HCT116 (cell line): ENCODE data around the gene CAMTA2. TPM values are rescaled to one million over a fixed set of nuclear protein-coding genes. Genes with fewer than 3 reads are reported as not detected.

ENCODE experiments used
- ATAC-seq: fragments of 200-7000 bp; cut with Tn5 transposase; 2 replicates; pipeline ENCODE4 v1.9.1; 2020; ENCODE audit warnings: mild to moderate bottlenecking, moderate library complexity
- BruUV-seq: library from RNA; stranded (reverse); fragments of 400-500 nt; replicated peaks from 2 replicates; lab custom pipeline; 2021; lab: Mats Ljungman, UMichigan
- CTCF ChIA-PET: fragments of 300-600 bp; sonication (Branson Sonifier 250); formaldehyde crosslinking; loops from one replicate; lab custom pipeline; 2021; ENCODE audit warnings: antibody characterized with exemption; lab: Charles Lee
- POLR2A ChIA-PET: fragments of 300-600, 350-600 bp; sonication (Branson Sonifier 250); formaldehyde crosslinking; loops from one replicate; lab custom pipeline; 2021; ENCODE audit warnings: antibody characterized with exemption; lab: Charles Lee
- RAD21 ChIA-PET, 2 experiments: fragments of 300-600 bp; sonication (Branson Sonifier 250); formaldehyde crosslinking; loops; one replicate each; lab custom pipeline; 2023; ENCODE audit warnings: low total read pairs in 2 of 2; ENCODE audit not compliant: uncharacterized antibody in 2 of 2, unreplicated experiment in 2 of 2, low non-redundant PET in 1 of 2; lab: Charles Lee
- DNase-seq: peaks from one replicate; pipeline ENCODE4 v3.0.0-alpha.2; 2010; ENCODE audit warnings: low read depth, low spot score
- H2AFZ ChIP-seq: fragments of 200-600 bp; shearing (Covaris generic), sonication (generic); 2 replicates; pipeline ENCODE4 v1.6.1; 2017; ENCODE audit warnings: low read depth, mixed run types, mixed read lengths, antibody characterized with exemption, low read length; ENCODE audit not compliant: poor library complexity, severe bottlenecking
- H3K27ac ChIP-seq: 2 replicates; pipeline ENCODE4 v1.5.1; 2012; ENCODE audit warnings: low read depth, low read length
- H3K27me3 ChIP-seq: fragments of 200-600 bp; sonication (generic); 2 replicates; pipeline ENCODE4 v1.6.1; 2016; ENCODE audit warnings: mixed run types, low read length, mixed read lengths; ENCODE audit not compliant: insufficient read depth
- H3K36me3 ChIP-seq, 2 experiments: fragments of 200-500 bp in 1 of 2; fragments of 200-600 bp in 1 of 2; sonication (Bioruptor generic) in 1 of 2; sonication (generic) in 1 of 2; 2 replicates each; pipeline versions ENCODE4 v1.5.1 to v1.6.1; 2014 to 2016; ENCODE audit warnings: low read length in 2 of 2, inconsistent platforms in 1 of 2, mixed read lengths in 1 of 2, mixed run types in 1 of 2; ENCODE audit not compliant: insufficient read depth in 2 of 2, control insufficient read depth in 1 of 2
- H3K4me1 ChIP-seq, 2 experiments: fragments of 200-600 bp in 1 of 2; sonication (generic) in 1 of 2; 2 replicates each; pipeline versions ENCODE4 v1.5.1 to v1.6.1; 2012 to 2017; ENCODE audit warnings: low read length in 2 of 2, inconsistent platforms in 1 of 2, mild to moderate bottlenecking in 1 of 2, mixed read lengths in 1 of 2, mixed run types in 1 of 2, moderate library complexity in 1 of 2; ENCODE audit not compliant: insufficient read depth in 2 of 2, control insufficient read depth in 1 of 2
- H3K4me2 ChIP-seq: fragments of 200-600 bp; sonication (generic); 2 replicates; pipeline ENCODE4 v1.6.1; 2017; ENCODE audit warnings: mixed run types, low read length, mixed read lengths
- H3K4me3 ChIP-seq, 2 experiments: fragments of 200-600 bp in 1 of 2; sonication (generic) in 1 of 2; replicated peaks in 1 of 2; 2 replicates each; pipeline ENCODE4 v1.5.1; 2011 to 2016; ENCODE audit warnings: low read length in 2 of 2, control low read depth in 1 of 2, low read depth in 1 of 2, mild to moderate bottlenecking in 1 of 2, mixed read lengths in 1 of 2, mixed run types in 1 of 2
- H3K79me2 ChIP-seq: fragments of 200-600 bp; sonication (generic); 2 replicates; pipeline ENCODE4 v1.6.1; 2017; ENCODE audit warnings: mild to moderate bottlenecking, mixed run types, low read length, moderate library complexity, mixed read lengths; ENCODE audit not compliant: insufficient read depth
- H3K9ac ChIP-seq: fragments of 200-600 bp; sonication (generic); 2 replicates; pipeline ENCODE4 v1.6.1; 2016; ENCODE audit warnings: low read length, mixed read lengths
- H3K9me2 ChIP-seq: fragments of 200-600 bp; sonication (generic), shearing (Covaris generic); 2 replicates; pipeline ENCODE4 v1.6.1; 2017; ENCODE audit warnings: mixed run types, mild to moderate bottlenecking, moderate library complexity; ENCODE audit not compliant: insufficient read depth
- H3K9me3 ChIP-seq, 2 experiments: fragments of 200-500 bp in 1 of 2; fragments of 200-600 bp in 1 of 2; sonication (Bioruptor generic) in 1 of 2; sonication (generic) in 1 of 2; 2 replicates each; pipeline ENCODE4 v1.6.1; 2014 to 2017; ENCODE audit warnings: low read length in 2 of 2, mixed read lengths in 2 of 2, inconsistent platforms in 1 of 2, low read depth in 1 of 2, mild to moderate bottlenecking in 1 of 2, mixed run types in 1 of 2, moderate library complexity in 1 of 2; ENCODE audit not compliant: control insufficient read depth in 1 of 2, insufficient read depth in 1 of 2
- H4K20me1 ChIP-seq: fragments of 200-600 bp; sonication (generic), shearing (Covaris generic); 2 replicates; pipeline ENCODE4 v1.6.1; 2017; ENCODE audit warnings: mixed run types, mild to moderate bottlenecking, moderate library complexity; ENCODE audit not compliant: insufficient read depth
- CBX3 ChIP-seq: IDR thresholded peaks from 2 replicates; pipeline ENCODE4 v1.6.1; 2012; ENCODE audit warnings: low read depth
- CEBPB ChIP-seq: IDR thresholded peaks from 2 replicates; pipeline ENCODE4 v1.6.1; 2012; ENCODE audit warnings: low read depth
- EZH2 ChIP-seq: fragments of 200-600 bp; sonication (generic); IDR thresholded peaks from 2 replicates; pipeline ENCODE4 v1.6.1; 2017; ENCODE audit warnings: antibody characterized with exemption, mixed run types
- JUND ChIP-seq: IDR thresholded peaks from 2 replicates; pipeline ENCODE4 v1.6.1; 2012
- POLR2AphosphoS5 ChIP-seq: IDR thresholded peaks from 2 replicates; pipeline ENCODE4 v1.6.1; 2011; ENCODE audit warnings: mild to moderate bottlenecking, low read depth, low read length, moderate library complexity
- SP1 ChIP-seq: IDR thresholded peaks from 2 replicates; pipeline ENCODE4 v1.6.1; 2012; ENCODE audit warnings: low read depth
- TCF7L2 ChIP-seq: IDR thresholded peaks from 2 replicates; pipeline ENCODE4 v1.7.0; 2011; ENCODE audit warnings: borderline replicate concordance, inconsistent platforms; ENCODE audit not compliant: insufficient read depth, insufficient read length; ENCODE audit errors: extremely low read depth
- ZBTB33 ChIP-seq: IDR thresholded peaks from 2 replicates; pipeline ENCODE4 v1.6.1; 2011; ENCODE audit warnings: mild to moderate bottlenecking, low read length, moderate library complexity; ENCODE audit not compliant: insufficient replicate concordance; ENCODE audit errors: extremely low read depth
- intact Hi-C: fragments of 100-400 bp; cut with micrococcal nuclease; formaldehyde crosslinking; loops from 2 replicates; pipeline ENCODE4 v1.10.0; 2022
- total RNA-seq: library from RNA; stranded (reverse); gene quantifications from one replicate; pipeline ENCODE4 v1.2.1, GENCODE V29; 2021; ENCODE audit not compliant: unreplicated experiment

CAMTA2 gene
- total RNA-seq, 1 experiment from 2014 or later: 37.8 TPM

GRCh38 chr17:5002121-5002788, 14.8 kb upstream of the CAMTA2 start:
- CTCF ChIA-PET: no interaction called here

More at GRCh38 chr17:5002121-5002788, 14.8 kb upstream of the CAMTA2 start:
- no peak overlapping the region for H3K4me2 ChIP-seq
- no peaks in the 10 kb centered on the region for H3K9me2 ChIP-seq
- no peak overlapping the region for H3K9ac ChIP-seq
- H3K27ac ChIP-seq: no peak overlapping the region
- no TSS peak for BruUV-seq
- no peaks in the 10 kb centered on the region for H3K9me3 ChIP-seq
- no peak overlapping the region for H2AFZ ChIP-seq
- H3K4me3 ChIP-seq: no peak overlapping the region
- H3K36me3 ChIP-seq: peaks cover 36 to 46% of the 10 kb centered on the region in 2 experiments
- peaks cover 34% of the 10 kb centered on the region for H3K79me2 ChIP-seq
- DNase-seq (no peak), ATAC-seq (no peak)
- no peak for TF ChIP-seq POLR2AphosphoS5
- no peak for TF ChIP-seq CEBPB
- TF ChIP-seq TCF7L2: no peak
- no peak for TF ChIP-seq SP1
- TF ChIP-seq JUND: no peak
- TF ChIP-seq CBX3: no peak
- no peak for TF ChIP-seq ZBTB33
- no peak for TF ChIP-seq EZH2
- H4K20me1 ChIP-seq: no peaks in the 10 kb centered on the region
- intact Hi-C loops: no loop called here
- ChIA-PET RAD21 (no interaction called here), POLR2A (no interaction called here)
- H3K27me3 ChIP-seq: no peaks in the 10 kb centered on the region
- peaks cover 9 to 25% of the 10 kb centered on the region in 2 experiments for H3K4me1 ChIP-seq
